ENCODE measurements around the gene UNC5A. TPM values are rescaled to one million over a fixed set of nuclear protein-coding genes. Genes with fewer than 3 reads are reported as not detected.

Gene UNC5A
- total RNA-seq, 4 donors from 2014 or later, result 0.48 TPM; not detected in 3

DNA sequence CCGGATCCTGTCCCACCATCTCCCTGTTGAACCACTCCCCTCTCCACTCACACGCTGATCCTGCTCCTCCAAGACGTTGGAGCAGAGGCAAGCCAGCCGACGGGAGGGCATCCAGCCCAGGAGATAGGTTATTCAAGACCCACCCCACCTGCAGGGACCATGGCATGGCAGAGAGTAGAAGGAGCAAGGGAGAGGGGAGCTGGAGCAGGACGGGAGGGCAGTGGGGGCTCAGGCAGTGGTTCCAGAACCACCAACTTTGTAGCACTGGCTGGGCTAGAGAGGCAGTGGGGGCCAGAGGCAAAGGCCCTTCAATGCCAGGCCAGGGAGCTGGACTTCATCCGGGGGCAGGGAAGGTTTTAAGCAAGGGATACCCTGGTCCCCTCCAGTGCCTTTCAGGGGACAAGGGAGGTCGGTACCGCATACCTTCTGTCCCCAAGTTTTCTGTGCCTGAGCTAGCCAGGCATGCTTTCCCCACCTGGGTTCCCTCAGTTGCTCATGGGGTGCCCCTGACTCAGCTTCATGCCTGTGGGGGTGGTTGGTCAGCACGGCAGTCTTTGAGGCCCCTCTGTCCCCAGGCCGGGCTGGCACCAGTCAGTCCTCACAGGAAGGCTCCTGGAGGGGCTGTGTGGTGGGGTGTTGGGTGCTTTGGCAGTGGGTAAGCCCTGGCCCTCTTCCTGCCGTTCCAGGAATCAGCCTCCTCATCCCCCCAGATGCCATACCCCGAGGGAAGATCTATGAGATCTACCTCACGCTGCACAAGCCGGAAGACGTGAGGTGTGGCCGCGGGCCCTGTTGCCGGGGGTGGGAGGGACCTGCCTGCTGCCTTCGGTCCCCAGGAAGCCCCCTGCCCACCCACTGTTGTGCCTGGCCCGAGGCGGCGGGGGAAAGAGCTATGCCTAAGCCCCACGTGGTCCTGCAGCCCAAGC is 66.4 kb downstream of the UNC5A start:
- no peaks in the 10 kb centered on the region for H3K36me3 ChIP-seq
- no peaks in the 10 kb centered on the region for H3K4me1 ChIP-seq
- TF ChIP-seq, protein P1, sequence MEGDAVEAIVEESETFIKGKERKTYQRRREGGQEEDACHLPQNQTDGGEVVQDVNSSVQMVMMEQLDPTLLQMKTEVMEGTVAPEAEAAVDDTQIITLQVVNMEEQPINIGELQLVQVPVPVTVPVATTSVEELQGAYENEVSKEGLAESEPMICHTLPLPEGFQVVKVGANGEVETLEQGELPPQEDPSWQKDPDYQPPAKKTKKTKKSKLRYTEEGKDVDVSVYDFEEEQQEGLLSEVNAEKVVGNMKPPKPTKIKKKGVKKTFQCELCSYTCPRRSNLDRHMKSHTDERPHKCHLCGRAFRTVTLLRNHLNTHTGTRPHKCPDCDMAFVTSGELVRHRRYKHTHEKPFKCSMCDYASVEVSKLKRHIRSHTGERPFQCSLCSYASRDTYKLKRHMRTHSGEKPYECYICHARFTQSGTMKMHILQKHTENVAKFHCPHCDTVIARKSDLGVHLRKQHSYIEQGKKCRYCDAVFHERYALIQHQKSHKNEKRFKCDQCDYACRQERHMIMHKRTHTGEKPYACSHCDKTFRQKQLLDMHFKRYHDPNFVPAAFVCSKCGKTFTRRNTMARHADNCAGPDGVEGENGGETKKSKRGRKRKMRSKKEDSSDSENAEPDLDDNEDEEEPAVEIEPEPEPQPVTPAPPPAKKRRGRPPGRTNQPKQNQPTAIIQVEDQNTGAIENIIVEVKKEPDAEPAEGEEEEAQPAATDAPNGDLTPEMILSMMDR (IDR thresholded peaks at IDR 0.05), result no peak
- H3K4me3 ChIP-seq, result no peak overlapping the region
- intact Hi-C loops (cut with DNase I; ENCODE audit: low total_unique reads), result no loop called here
- H3K27me3 ChIP-seq, result no peaks in the 10 kb centered on the region
- no peaks in the 10 kb centered on the region for H3K9me3 ChIP-seq
- no peak for DNase-seq
- no peak overlapping the region for H3K27ac ChIP-seq

DNA sequence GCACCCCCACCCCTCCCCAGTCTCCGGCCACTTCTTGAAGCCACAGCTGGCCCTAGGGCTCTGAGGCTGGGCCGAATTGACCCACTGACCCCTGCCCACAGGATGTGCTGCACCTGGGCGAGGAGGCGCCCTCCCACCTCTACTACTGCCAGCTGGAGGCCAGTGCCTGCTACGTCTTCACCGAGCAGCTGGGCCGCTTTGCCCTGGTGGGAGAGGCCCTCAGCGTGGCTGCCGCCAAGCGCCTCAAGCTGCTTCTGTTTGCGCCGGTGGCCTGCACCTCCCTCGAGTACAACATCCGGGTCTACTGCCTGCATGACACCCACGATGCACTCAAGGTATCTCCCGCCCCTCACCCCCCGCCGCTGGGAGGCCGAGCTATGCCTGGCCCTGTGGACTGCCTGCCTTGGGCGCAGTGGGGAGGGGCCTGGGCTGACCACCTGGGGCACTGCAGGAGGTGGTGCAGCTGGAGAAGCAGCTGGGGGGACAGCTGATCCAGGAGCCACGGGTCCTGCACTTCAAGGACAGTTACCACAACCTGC is 67.5 kb downstream of the UNC5A start:
- no peak for DNase-seq
- intact Hi-C loops (cut with DNase I; ENCODE audit: low total_unique reads), result no loop called here
- no peak overlapping the region for H3K27ac ChIP-seq
- H3K9me3 ChIP-seq, result no peaks in the 10 kb centered on the region
- no peaks in the 10 kb centered on the region for H3K4me1 ChIP-seq
- no peak overlapping the region for H3K4me3 ChIP-seq
- H3K27me3 ChIP-seq, result no peaks in the 10 kb centered on the region
- no peaks in the 10 kb centered on the region for H3K36me3 ChIP-seq
- TF ChIP-seq POLR2A (IDR thresholded peaks at IDR 0.05), result no peak
- TF ChIP-seq, protein P1 (IDR thresholded peaks at IDR 0.05), result no peak

DNA sequence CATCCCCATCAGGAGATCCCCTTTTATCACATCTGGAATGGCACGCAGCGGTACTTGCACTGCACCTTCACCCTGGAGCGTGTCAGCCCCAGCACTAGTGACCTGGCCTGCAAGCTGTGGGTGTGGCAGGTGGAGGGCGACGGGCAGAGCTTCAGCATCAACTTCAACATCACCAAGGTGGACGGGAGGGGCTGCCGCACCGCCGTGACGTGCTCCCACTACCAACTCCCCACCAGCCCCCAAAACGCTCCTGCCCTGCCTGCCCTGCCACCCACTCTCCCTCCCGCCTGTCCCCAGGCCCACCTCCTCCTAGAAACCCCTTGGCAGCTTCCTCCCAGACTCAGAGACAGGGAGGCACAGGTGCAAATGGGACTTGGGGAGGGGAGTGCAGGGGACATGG is 68.1 kb downstream of the UNC5A start:
- intact Hi-C loops (cut with DNase I; ENCODE audit: low total_unique reads), result no loop called here
- H3K27ac ChIP-seq, result no peak overlapping the region

DNA sequence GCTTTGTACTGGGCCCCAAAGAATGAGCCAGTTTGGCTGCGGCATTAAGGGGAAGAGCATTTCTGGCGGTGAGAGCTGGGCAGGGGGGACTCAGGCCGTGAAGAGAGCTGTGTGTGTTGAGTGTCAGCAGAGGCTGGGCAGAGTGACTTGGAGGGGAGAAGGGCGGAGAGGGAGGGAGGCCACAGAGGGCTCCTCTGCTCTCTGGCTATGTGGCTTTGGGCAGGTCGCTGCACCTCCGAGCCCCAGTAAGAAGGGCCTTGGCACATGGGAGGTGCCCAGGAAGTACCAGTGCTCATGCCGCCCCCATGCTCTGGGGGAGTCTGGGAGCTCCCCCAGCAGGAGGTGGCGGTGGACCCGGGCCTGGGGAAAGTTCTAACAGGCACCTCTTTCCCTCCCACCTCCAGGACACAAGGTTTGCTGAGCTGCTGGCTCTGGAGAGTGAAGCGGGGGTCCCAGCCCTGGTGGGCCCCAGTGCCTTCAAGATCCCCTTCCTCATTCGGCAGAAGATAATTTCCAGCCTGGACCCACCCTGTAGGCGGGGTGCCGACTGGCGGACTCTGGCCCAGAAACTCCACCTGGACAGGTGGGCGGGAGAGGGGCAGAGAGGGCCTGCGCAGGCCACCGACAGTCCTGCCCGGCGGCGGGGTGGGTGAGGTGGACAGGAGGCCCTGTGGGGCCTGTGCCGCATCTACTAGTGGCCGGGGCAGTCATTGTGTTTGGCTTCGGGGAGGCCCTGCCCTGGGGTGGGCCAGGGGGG is 68.7 kb downstream of the UNC5A start:
- Histone ChIP-seq H3K27ac (no peak overlapping the region), H3K9me3 (no peaks in the 10 kb centered on the region), H3K4me3 (no peak overlapping the region), H3K36me3 (no peaks in the 10 kb centered on the region), H3K27me3 (no peaks in the 10 kb centered on the region), H3K4me1 (no peaks in the 10 kb centered on the region)
- no peak for TF ChIP-seq POLR2A (IDR thresholded peaks at IDR 0.05)
- TF ChIP-seq, protein P1 (IDR thresholded peaks at IDR 0.05), result no peak
- intact Hi-C loops (cut with DNase I; ENCODE audit: low total_unique reads), result no loop called here
- no peak for DNase-seq

More for the DNA sequence above, 68.1 kb downstream of the UNC5A start:
- no peaks in the 10 kb centered on the region for H3K4me1 ChIP-seq
- H3K36me3 ChIP-seq, result no peaks in the 10 kb centered on the region
- no peak overlapping the region for H3K4me3 ChIP-seq
- H3K9me3 ChIP-seq, result no peaks in the 10 kb centered on the region
- TF ChIP-seq POLR2A (IDR thresholded peaks at IDR 0.05), result no peak
- TF ChIP-seq, protein P1 (IDR thresholded peaks at IDR 0.05), result no peak
- no peaks in the 10 kb centered on the region for H3K27me3 ChIP-seq
- DNase-seq, result no peak

Data from uterus (tissue), 4 donors.